NCI-H2171 (cell line): ENCODE data around the gene PEX12.
"Not testable (repeated sequence)": the region's sequence is repeated elsewhere in the genome, so short reads cannot be mapped to it uniquely, and the experiment has no call there.

ENCODE experiments used
- DNase-seq: peaks from one replicate; lab custom pipeline; 2025; lab: John Stamatoyannopoulos, UW

Gene PEX12

DNA sequence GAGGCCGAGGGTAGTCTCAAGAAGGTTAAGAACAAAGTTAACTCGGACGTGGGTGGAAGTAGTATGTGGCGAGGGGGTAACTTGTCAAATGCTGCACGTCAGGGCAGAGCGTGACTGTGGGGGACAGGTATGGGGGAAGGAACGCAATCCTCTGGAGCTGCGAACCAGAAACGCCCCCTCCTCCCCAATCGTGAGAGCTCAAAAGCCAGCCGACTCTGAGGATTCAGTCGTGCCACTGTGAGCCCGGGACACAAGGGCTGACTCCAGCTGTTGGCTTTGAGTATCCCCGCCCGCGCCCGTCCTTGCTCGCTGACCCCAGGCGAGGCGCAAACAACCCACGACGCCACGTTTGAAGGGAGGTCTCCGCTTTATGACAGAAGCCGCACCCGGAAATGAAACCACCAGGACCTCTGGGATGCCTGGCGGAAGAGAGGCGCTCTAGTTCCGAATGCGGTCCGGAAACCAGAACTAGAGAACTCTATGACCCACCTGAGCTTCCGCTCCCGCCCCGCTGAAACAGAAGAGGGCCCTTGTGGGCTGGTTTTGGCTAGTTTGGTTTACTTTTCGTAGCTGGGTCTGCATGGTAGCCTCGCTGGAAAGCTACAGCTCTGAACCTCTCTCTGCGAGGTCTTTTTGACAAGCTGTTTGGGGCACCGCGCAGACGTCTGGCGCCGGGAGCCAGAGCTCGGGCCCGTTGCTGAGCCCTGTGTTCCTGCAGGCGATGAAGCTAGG is at the start of gene PEX12:
Gene PEX12, minus strand, starts transcription at position 375 of the 732 bp plus-strand sequence. CDS start 550 bp downstream, outside the sequence.
- DNase-seq: peak; percentile 92

GRCh38 chr17:35627417-35627816 is 49.0 kb upstream of the PEX12 start:
- no peak for DNase-seq

DNA sequence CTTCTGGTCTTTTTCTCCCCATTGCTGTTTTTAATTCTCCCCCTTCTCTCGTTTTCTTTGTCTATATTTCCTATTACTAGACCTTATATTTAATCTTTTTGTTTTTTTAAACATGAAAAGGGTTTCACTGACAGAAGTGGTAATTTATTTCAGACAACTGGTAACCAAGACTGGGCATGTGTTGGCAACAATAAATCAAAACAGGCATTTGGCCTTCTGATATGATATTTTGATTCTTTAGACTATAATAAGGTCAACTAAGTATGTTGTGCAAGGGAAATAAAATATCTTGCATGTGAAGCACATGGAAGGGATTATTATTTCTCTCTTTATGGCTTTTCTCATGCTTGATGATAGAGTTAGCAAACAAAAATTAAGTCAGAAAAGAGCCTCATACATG is 43.4 kb upstream of the PEX12 start:
- DNase-seq: no peak

DNA sequence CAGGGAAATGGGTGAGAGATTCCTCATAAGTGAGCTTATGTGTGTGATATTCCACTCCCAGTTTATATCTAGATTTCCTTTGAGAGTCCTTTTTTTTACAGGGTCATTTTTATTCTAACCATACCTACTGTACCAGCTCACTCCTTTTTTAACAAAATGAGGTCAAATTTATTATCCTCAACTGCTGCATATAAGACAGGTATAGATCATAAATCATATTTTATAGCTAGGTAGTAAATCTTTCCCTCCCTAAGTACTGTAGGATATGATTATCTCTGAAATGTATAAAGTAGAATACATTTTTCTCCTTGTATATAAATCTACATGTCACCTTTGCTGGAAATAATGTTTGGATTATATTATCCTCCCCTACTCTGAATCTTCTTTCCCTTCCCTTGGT is 40.3 kb upstream of the PEX12 start:
- DNase-seq: no peak

DNA sequence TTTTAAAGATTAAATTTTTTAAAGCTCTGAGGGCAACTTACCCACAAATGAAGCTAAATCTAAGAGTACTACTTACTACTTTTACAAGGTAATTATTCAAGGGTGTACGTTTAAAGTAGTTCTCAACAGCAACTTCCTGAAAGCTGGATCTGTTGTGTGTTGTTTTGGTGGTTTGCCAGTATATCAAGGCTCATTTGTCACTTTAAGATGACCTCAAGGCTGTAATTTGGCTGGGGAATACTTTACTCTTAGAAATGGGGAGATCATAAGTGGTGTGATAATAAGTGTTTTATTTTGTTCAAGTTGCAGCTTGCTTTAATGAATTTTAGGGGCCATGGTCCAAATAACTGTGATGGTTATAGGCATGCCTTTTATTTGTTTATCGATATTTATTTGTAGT is 39.1 kb upstream of the PEX12 start:
- no peak for DNase-seq

- no peak for DNase-seq
These were observed 38.2 kb upstream of the PEX12 start for GRCh38 chr17:35616536-35616935.

GRCh38 chr17:35614810-35615209 is 36.4 kb upstream of the PEX12 start:
- no peak for DNase-seq

- no peak for DNase-seq
These were observed 34.7 kb upstream of the PEX12 start for GRCh38 chr17:35612924-35613521.

- not testable (repeated sequence) for DNase-seq
These were observed 32.4 kb upstream of the PEX12 start for GRCh38 chr17:35610746-35611145.

DNA sequence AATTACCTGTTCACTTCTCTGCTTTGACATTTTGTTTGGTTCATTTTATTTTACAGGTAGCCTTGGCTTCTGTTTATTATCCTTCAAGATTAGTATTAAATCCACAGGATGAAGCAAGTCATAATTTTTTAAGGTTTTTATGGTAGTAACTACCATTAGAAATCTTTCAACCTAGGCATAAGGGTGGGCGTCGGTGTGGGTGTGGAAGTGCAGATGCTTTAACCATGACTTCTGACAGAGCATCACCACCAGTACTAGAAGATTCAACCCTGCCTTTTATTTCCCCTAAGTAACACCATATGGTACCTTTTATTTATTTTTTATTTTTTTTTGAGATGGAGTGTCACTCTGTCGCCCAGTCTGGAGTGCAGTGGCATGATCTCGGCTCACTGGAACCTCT is 31.5 kb upstream of the PEX12 start:
- no peak for DNase-seq

DNA sequence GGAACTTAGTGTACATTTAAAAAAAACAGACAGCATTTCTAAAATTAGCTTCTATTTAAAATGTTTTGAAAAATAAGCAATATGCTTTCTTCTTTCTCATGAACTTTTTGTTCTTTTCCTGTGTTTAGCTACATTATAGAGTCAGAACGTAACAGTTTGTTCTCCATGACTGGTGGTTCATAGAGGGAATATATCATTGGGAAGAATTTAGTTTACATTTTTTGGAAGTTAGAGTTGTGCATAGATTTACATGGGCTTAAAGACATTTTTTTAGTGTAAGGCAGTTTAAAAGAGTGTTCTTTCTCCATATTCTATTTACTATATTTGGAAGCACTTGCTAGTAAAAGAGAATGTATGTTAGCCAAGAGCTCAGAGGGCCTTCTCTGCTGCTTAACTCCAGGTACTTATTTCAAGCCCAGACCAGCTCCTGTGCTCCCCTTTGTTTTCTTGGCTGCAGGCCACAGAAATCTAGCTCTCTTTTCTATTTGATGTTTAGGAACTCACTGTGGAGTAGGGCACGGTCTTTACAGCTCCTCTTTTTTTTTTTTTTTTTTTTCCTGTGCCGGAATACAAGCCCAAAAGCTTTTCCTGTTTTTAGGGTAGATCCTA is 29.0 kb upstream of the PEX12 start:
- no peak for DNase-seq

GRCh38 chr17:35605678-35606077 is 27.3 kb upstream of the PEX12 start:
- no peak for DNase-seq

GRCh38 chr17:35603674-35604073 is 25.3 kb upstream of the PEX12 start:
- DNase-seq: no peak

GRCh38 chr17:35597604-35598003 is 19.2 kb upstream of the PEX12 start:
- DNase-seq: no peak

GRCh38 chr17:35596530-35597233 is 18.3 kb upstream of the PEX12 start:
- DNase-seq: no peak

- DNase-seq: no peak
These were observed 17.7 kb upstream of the PEX12 start for GRCh38 chr17:35596072-35596471.

GRCh38 chr17:35588196-35588920 is 10.0 kb upstream of the PEX12 start:
- DNase-seq: no peak

DNA sequence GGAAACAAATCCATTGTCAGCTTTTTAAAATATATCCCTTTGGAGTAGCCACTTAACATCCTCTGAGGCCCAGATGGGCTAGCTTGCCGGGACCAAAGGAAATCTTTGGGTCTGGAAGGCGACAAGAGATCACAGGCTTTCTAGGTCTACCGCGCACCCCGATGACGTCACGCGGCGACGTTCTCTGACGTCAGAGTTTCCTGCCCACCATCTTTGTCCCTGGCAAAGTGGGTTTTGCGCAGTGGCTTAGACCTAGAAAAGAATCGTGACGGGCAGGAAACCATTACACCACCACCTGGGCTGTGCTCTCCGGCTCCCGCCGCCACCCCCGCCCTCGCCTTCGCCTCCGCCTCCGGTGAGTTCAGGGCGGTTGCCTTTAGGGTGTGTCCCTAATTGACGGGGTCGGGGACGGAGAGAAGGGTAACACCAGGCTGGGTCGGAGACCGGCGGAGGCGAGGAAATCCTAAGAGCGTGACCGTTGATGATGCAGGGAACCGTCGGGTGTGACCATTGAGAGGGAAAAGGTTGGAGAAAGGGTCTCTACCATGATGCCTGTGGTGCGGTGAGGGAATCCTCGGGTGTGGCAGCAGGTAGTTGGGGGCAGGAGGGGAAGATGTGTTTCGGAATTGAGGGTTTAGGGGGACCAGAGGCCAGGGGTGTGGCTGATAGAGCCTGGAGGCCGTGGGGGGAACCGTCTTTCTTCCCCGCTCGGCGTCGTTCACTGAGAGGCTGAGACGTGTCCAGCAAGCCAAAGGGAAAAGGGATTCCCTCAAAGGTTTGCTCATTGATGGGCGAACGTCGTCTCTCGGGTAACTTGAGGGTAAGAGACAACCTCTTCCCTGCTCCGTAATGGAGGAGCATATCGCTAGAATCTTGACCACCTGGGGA is 8.9 kb upstream of the PEX12 start, which contains the start of gene AP2B1:
Gene AP2B1, plus strand, starts transcription at position 249 of the 888 bp plus-strand sequence. CDS start 6,709 bp downstream, outside the sequence.
- peak; percentile 91 for DNase-seq

GRCh38 chr17:35586569-35587073 is 8.2 kb upstream of the PEX12 start:
- no peak for DNase-seq

- no peak for DNase-seq
These were observed 5.7 kb upstream of the PEX12 start for GRCh38 chr17:35584061-35584460.
